ENCODE data around the gene GATAD2B. TPM values are rescaled to one million over a fixed set of nuclear protein-coding genes. Genes with fewer than 3 reads are reported as not detected.

GATAD2B gene
- total and polyA plus RNA-seq, 2 of the 4 experiments (the other 2 are of a cell fraction) = 3.8 to 6.2 TPM

- Histone ChIP-seq H2BK15ac (ENCODE audit: low read depth, low read length) (no peak overlapping the region), H3K14ac (replicated peaks; ENCODE audit: low read depth, low read length) (no peak overlapping the region), H3K36me3 (ENCODE audit: control insufficient read depth, insufficient read depth, low read length) (peaks cover 6% of the 10 kb centered on the region; the same call in 1 of the 2 replicates), H3K4me1 (ENCODE audit: control insufficient read depth, insufficient read depth, low read length) (no peaks in the 10 kb centered on the region), H2BK5ac (ENCODE audit: low read depth, low read length, poor library complexity, severe bottlenecking) (no peak overlapping the region), H4K8ac (ENCODE audit: low read depth in 2 of 2, low read length in 2 of 2) (no peak overlapping the region), H4K91ac (ENCODE audit: insufficient read depth, low read depth, low read length) (no peak overlapping the region), H4K5ac (ENCODE audit: low read depth, low read length) (no peak overlapping the region), H2BK120ac (ENCODE audit: low read depth, low read length) (no peak overlapping the region), H3K27ac (ENCODE audit: insufficient read depth, low read length) (no peak overlapping the region), H3K27me3 (ENCODE audit: control insufficient read depth, insufficient read depth, low read length) (no peaks in the 10 kb centered on the region), H2AK5ac (ENCODE audit: low read depth, low read length) (no peak overlapping the region), H4K20me1 (ENCODE audit: insufficient read depth, low read length) (peaks cover 55% of the 10 kb centered on the region), H3K9ac (ENCODE audit: low read depth, low read length) (no peak overlapping the region), H2AFZ (replicated peaks; ENCODE audit: low read length, poor library complexity) (no peak overlapping the region), H3K4me3 (ENCODE audit: insufficient read depth, low read depth, low read length) (no peak overlapping the region), H3K9me3 (ENCODE audit: control insufficient read depth, insufficient read depth, low read length) (no peaks in the 10 kb centered on the region), H3K4me2 (ENCODE audit: low read depth, low read length) (no peak overlapping the region), H3K4ac (ENCODE audit: low read depth, low read length) (no peak overlapping the region), H3K56ac (ENCODE audit: extremely low read depth, insufficient read depth, low read length) (no peak overlapping the region), H2AK9ac (replicated peaks; ENCODE audit: low read depth, low read length, poor library complexity) (no peak overlapping the region), H3K23ac (ENCODE audit: low read depth, low read length) (no peak overlapping the region), H3K9me1 (ENCODE audit: insufficient read depth, low read length) (0 out of 2 replicates have a peak, but pooled peaks cover 2% of the 10 kb centered on the region), H3K18ac (ENCODE audit: low read depth, low read length) (no peak overlapping the region), H3K79me1 (ENCODE audit: low read depth in 1 of 2, low read length in 2 of 2) (peaks cover 8 to 67% of the 10 kb centered on the region in 2 experiments), H2BK20ac (ENCODE audit: low read depth, low read length) (no peak overlapping the region)
- DNase-seq (no peak), ATAC-seq (ENCODE audit: low read depth) (no peak)
- in situ Hi-C loops (cut with MboI; ENCODE audit: low sequenced_read_pairs) = no loop called here
- intact Hi-C loops (cut with micrococcal nuclease) = no loop called here
- POLR2A ChIA-PET (ENCODE audit: unreplicated experiment) = no interaction called here
- BruUV-seq (replicated peaks) = no TSS peak
- CTCF ChIA-PET = no interaction called here
- no CpG with 5 or more reads among the region's 2 CpGs for WGBS, 2 experiments (ENCODE audit: extremely low coverage in 2 of 2, insufficient read length in 1 of 2)
- dilution Hi-C loops (cut with HindIII; ENCODE audit: low sequenced_read_pairs, unreplicated experiment) = loop anchor here (25.0 kb wide), 1 partner anchor 100 kb away; no protein-coding TSS in a partner anchor
- TF ChIP-seq CHD1 (IDR thresholded peaks at IDR 0.05; ENCODE audit: low read depth, low read length) = no peak
- TF ChIP-seq MAZ (IDR thresholded peaks at IDR 0.05; ENCODE audit: borderline replicate concordance, low read depth, low read length) = no peak
- TF ChIP-seq MAFK (IDR thresholded peaks at IDR 0.05; ENCODE audit: low read depth, low read length) = no peak
- no peak for TF ChIP-seq RCOR1 (IDR thresholded peaks at IDR 0.05; ENCODE audit: insufficient replicate concordance, low read length)
- TF ChIP-seq USF2 (IDR thresholded peaks at IDR 0.05; ENCODE audit: low read depth, low read length) = no peak
- no peak for TF ChIP-seq POLR2A (IDR thresholded peaks at IDR 0.05; ENCODE audit: low read depth, low read length)
- TF ChIP-seq BHLHE40 (IDR thresholded peaks at IDR 0.05; ENCODE audit: low read depth, low read length) = no peak
- TF ChIP-seq RAD21 (IDR thresholded peaks at IDR 0.05; ENCODE audit: low read length) = no peak
- no peak for TF ChIP-seq MXI1 (IDR thresholded peaks at IDR 0.05; ENCODE audit: borderline replicate concordance, low read depth, low read length)
- no peak for TF ChIP-seq FOS (IDR thresholded peaks at IDR 0.05; ENCODE audit: low read depth, low read length)
- TF ChIP-seq NFE2L2 (IDR thresholded peaks at IDR 0.05; ENCODE audit: low read depth, low read length) = no peak
- no peak for TF ChIP-seq ELK1 (IDR thresholded peaks at IDR 0.05; ENCODE audit: borderline replicate concordance, low read depth, low read length)
- TF ChIP-seq RFX5 (IDR thresholded peaks at IDR 0.05; ENCODE audit: low read depth, low read length) = no peak
- TF ChIP-seq CTCF (conservative IDR thresholded peaks at IDR 0.05; ENCODE audit: low read depth, low read length) = no peak
- no peak for TF ChIP-seq CEBPB (IDR thresholded peaks at IDR 0.05; ENCODE audit: low read depth, low read length)
- TF ChIP-seq SMC3 (IDR thresholded peaks at IDR 0.05; ENCODE audit: low read depth, low read length) = no peak
Observed at GRCh38 chr1:153912349-153912748, 10.4 kb downstream of the GATAD2B start.
